ENCODE measurements around the gene CLDN14. TPM values are rescaled to one million over a fixed set of nuclear protein-coding genes. Genes with fewer than 3 reads are reported as not detected.

CLDN14 gene
- total and polyA plus RNA-seq, 2 experiments from 2014 or later: not detected

GRCh38 chr21:36477001-36477400 lies 2.9 kb downstream of the CLDN14 start:
- DNase-seq (ENCODE audit: low spot score): no peak
- no peak overlapping the region for H3K27ac ChIP-seq (ENCODE audit: low read depth)
- no peaks in the 10 kb centered on the region for H3K79me2 ChIP-seq (replicated peaks; ENCODE audit: insufficient read depth)
- no peak overlapping the region for H3K4me3 ChIP-seq
- H3K36me3 Mint-ChIP-seq (ENCODE audit: low read depth): no peaks in the 10 kb centered on the region
- H4K20me1 ChIP-seq (replicated peaks; ENCODE audit: insufficient read depth): no peaks in the 10 kb centered on the region
- no peaks in the 10 kb centered on the region; the same call in 2 of the 3 replicates for H3K4me1 Mint-ChIP-seq
- ATAC-seq: no peak
- H2AFZ ChIP-seq: no peak overlapping the region
- no peaks in the 10 kb centered on the region for H3K27me3 ChIP-seq (ENCODE audit: insufficient read depth)
- no peak overlapping the region for H3K4me2 ChIP-seq
- H3K27ac Mint-ChIP-seq: no peak overlapping the region
- no peaks in the 10 kb centered on the region for H3K36me3 ChIP-seq (ENCODE audit: insufficient read depth)
- H3K27me3 Mint-ChIP-seq (ENCODE audit: insufficient read depth, low read depth, poor library complexity): peaks cover 7% of the 10 kb centered on the region
- TF ChIP-seq STAT1 (IDR thresholded peaks at IDR 0.05; ENCODE audit: unreplicated experiment) (no peak), JUNB (IDR thresholded peaks at IDR 0.05; ENCODE audit: unreplicated experiment) (no peak), ZNF462 (CRISPR knock-in tag; IDR thresholded peaks at IDR 0.05) (no peak), CTCF (conservative IDR thresholded peaks at IDR 0.05; ENCODE audit: low read depth in 2 of 2) (no peak), CREB1 (CRISPR knock-in tag; IDR thresholded peaks at IDR 0.05; ENCODE audit: low read depth) (no peak), ZNF114 (CRISPR knock-in tag; IDR thresholded peaks at IDR 0.05) (no peak), NANOG (IDR thresholded peaks at IDR 0.05; ENCODE audit: borderline replicate concordance) (no peak), EZH2 (IDR thresholded peaks at IDR 0.05; ENCODE audit: low read depth, unreplicated experiment) (no peak), REST (IDR thresholded peaks at IDR 0.05; ENCODE audit: unreplicated experiment) (no peak), ZNF331 (CRISPR knock-in tag; IDR thresholded peaks at IDR 0.05; ENCODE audit: low read depth) (no peak), ETS1 (IDR thresholded peaks at IDR 0.05) (no peak), EZH2phosphoT487 (IDR thresholded peaks at IDR 0.05; ENCODE audit: unreplicated experiment) (no peak), POLR2AphosphoS5 (IDR thresholded peaks at IDR 0.05; ENCODE audit: low read depth) (no peak)
- no peaks in the 10 kb centered on the region for H3K9me2 ChIP-seq (ENCODE audit: insufficient read depth)
- no peak overlapping the region for H3K4me3 Mint-ChIP-seq
- peaks cover 2% of the 10 kb centered on the region; the same call in 2 of the 3 replicates for H3K9me3 Mint-ChIP-seq
- H3F3A ChIP-seq (replicated peaks; ENCODE audit: low read depth): no peaks in the 10 kb centered on the region
- no peaks in the 10 kb centered on the region for H3K4me1 ChIP-seq (ENCODE audit: insufficient read depth)
